HepG2 (cell line): ENCODE data around the gene HP1BP3. TPM values are rescaled to one million over a fixed set of nuclear protein-coding genes. Genes with fewer than 3 reads are reported as not detected.

Experiments used
- MIER2 ChIP-seq: IDR thresholded peaks from 2 replicates; pipeline ENCODE4 v1.6.1; 2016; ENCODE audit warnings: missing biosample characterization, missing genetic modification reagents
- NFE2 ChIP-seq: sonication (generic); formaldehyde crosslinking; IDR thresholded peaks from 2 replicates; pipeline ENCODE4 v1.4.0; 2020; ENCODE audit warnings: missing genetic modification reagents
- NFIB ChIP-seq: sonication (generic); formaldehyde crosslinking; IDR thresholded peaks from 2 replicates; pipeline ENCODE4 v1.9.0; 2021; ENCODE audit warnings: missing genetic modification reagents, mild to moderate bottlenecking, borderline replicate concordance
- NFIC ChIP-seq: IDR thresholded peaks from 2 replicates; pipeline ENCODE4 v1.6.1; 2012; ENCODE audit warnings: mild to moderate bottlenecking, low read length, inconsistent platforms
- SNAI1 ChIP-seq: sonication (generic); formaldehyde crosslinking; IDR thresholded peaks from 2 replicates; pipeline ENCODE4 v1.5.0; 2020; ENCODE audit warnings: mild to moderate bottlenecking, missing genetic modification reagents, borderline replicate concordance
- SP5 ChIP-seq: IDR thresholded peaks from 2 replicates; pipeline ENCODE4 v1.6.1; 2016; ENCODE audit warnings: low read depth, borderline replicate concordance
- THYN1 ChIP-seq: sonication (generic); formaldehyde crosslinking; IDR thresholded peaks from 2 replicates; pipeline ENCODE4 v1.8.1; 2023; ENCODE audit warnings: low read depth, mild to moderate bottlenecking, moderate library complexity, missing genetic modification reagents, borderline replicate concordance
- U2AF1 ChIP-seq: fragments of 200-400 bp; formaldehyde crosslinking; optimal IDR thresholded peaks from 2 replicates; pipeline ENCODE3; 2017; ENCODE audit warnings: mild to moderate bottlenecking, low read depth, low read length
- ZFP37 ChIP-seq: sonication (generic); formaldehyde crosslinking; IDR thresholded peaks from 2 replicates; pipeline ENCODE4 v1.4.0; 2020; ENCODE audit warnings: missing genetic modification reagents, borderline replicate concordance
- ZNF235 ChIP-seq: sonication (generic); formaldehyde crosslinking; IDR thresholded peaks from 2 replicates; pipeline ENCODE4 v1.8.1; 2023; ENCODE audit warnings: mild to moderate bottlenecking, missing genetic modification reagents, borderline replicate concordance
- ZNF343 ChIP-seq: sonication (generic); formaldehyde crosslinking; IDR thresholded peaks from 2 replicates; pipeline ENCODE4 v1.4.0; 2020; ENCODE audit warnings: mild to moderate bottlenecking, missing genetic modification reagents
- ZNF446 ChIP-seq: sonication (generic); formaldehyde crosslinking; IDR thresholded peaks from 2 replicates; pipeline ENCODE4 v1.5.0; 2020; ENCODE audit warnings: mild to moderate bottlenecking, missing genetic modification reagents
- ZNF552 ChIP-seq: sonication (generic); formaldehyde crosslinking; IDR thresholded peaks from 2 replicates; pipeline ENCODE4 v1.9.0; 2022; ENCODE audit warnings: missing genetic modification reagents, mild to moderate bottlenecking, borderline replicate concordance
- ZNF570 ChIP-seq: sonication (generic); formaldehyde crosslinking; IDR thresholded peaks from 2 replicates; pipeline ENCODE4 v1.4.0; 2020; ENCODE audit warnings: mild to moderate bottlenecking, missing genetic modification reagents, borderline replicate concordance
- ZNF746 ChIP-seq: sonication (generic); formaldehyde crosslinking; IDR thresholded peaks from 2 replicates; pipeline ENCODE4 v1.8.0; 2022; ENCODE audit warnings: mild to moderate bottlenecking, missing genetic modification reagents
- ZNF777 ChIP-seq: sonication (generic); formaldehyde crosslinking; IDR thresholded peaks from 2 replicates; pipeline ENCODE4 v1.4.0; 2020; ENCODE audit warnings: missing genetic modification reagents
- polyA plus RNA-seq, 8 experiments: library from polyadenylated mRNA; depleted of rRNA in 3 of 8; stranded (reverse) in 7 of 8; unstranded in 1 of 8; fragments of >200 nt; fragmentation: Illumina TruSeq in 4 of 8; extraction: Trizol in 4 of 8; gene quantifications; 2 replicates each; pipeline versions ENCODE4 v1.2.1 to v1.2.3, GENCODE V29; 2011 to 2016; ENCODE audit warnings: low read depth in 4 of 8, missing spikeins in 1 of 8, mixed read lengths in 1 of 8; ENCODE audit not compliant: insufficient read depth in 1 of 8
- total RNA-seq, 5 experiments: library from RNA; depleted of rRNA; stranded (reverse); fragments of >200 nt; fragmentation: Illumina TruSeq; extraction: Trizol; gene quantifications; 2 replicates each; pipeline ENCODE4 v1.2.3, GENCODE V29; 2016; ENCODE audit warnings: low read depth in 1 of 5
- TF ChIP-seq, protein P1 (sequence below): sonication (generic); formaldehyde crosslinking; IDR thresholded peaks from 2 replicates; pipeline ENCODE4 v1.5.1; 2020; ENCODE audit warnings: missing genetic modification reagents, mild to moderate bottlenecking, borderline replicate concordance
- TF ChIP-seq, protein P2 (sequence below): conservative IDR thresholded peaks from 2 replicates; pipeline ENCODE4 v1.6.1; 2018; ENCODE audit warnings: missing genetic modification reagents
- TF ChIP-seq, protein P3 (sequence below): IDR thresholded peaks from 2 replicates; pipeline ENCODE4 v1.6.1; 2018; ENCODE audit warnings: missing genetic modification reagents, mild to moderate bottlenecking, missing compliant biosample characterization
- TF ChIP-seq, protein P4 (sequence below): sonication (generic); formaldehyde crosslinking; IDR thresholded peaks from 2 replicates; pipeline ENCODE4 v1.9.0; 2021; ENCODE audit warnings: missing genetic modification reagents, borderline replicate concordance
- TF ChIP-seq, protein P5 (sequence below): sonication (generic); formaldehyde crosslinking; IDR thresholded peaks from 2 replicates; pipeline ENCODE4 v1.5.1; 2020; ENCODE audit warnings: missing genetic modification reagents, mild to moderate bottlenecking, borderline replicate concordance

The HP1BP3 gene
- total and polyA plus RNA-seq, 2 of the 13 experiments (the other 11 are each of a cell fraction or from before 2014, with no cell fraction given) = 98.5 to 137 TPM

DNA sequence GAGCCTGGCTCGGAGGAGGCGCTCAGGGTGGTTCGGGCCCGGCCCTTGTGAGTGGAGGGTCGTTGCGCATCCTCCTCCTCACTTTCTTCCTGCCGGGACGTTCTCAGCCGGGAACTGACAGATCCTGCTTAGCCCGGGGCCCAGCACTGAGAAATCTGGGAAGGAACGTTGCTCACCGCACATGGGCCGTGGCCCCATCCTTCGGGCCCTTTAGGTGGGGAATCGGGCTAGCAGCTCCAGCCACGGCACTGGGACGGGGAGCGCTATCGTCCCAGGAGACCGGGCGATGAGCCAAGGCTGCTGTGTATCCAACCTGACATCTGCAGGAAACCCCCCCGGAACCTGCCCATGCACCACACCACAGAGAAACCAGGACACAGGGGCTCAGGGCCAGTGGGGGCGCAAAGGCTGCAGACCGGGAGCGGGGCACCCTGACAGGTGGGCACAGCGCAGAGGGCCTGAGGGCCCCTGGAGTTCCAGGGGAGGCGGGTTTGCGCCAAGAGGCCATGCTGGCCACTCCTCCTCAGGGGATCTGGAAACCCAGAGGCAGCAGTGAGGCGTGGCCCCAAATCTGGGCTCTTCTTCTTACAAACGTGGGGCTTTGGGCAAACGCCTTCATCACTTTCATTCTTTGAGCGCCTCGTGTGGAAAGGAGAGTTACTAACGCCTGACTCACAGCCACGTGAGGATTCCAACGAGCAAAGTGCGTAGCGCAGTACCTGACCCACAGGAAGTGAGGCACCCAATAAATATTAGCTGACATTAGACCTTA, 54.3 kb downstream of the HP1BP3 start, which contains the start of gene SH2D5 (continued):
- TF ChIP-seq NFE2 (CRISPR knock-in tag) (no peak), THYN1 (CRISPR knock-in tag) (no peak), SP5 (CRISPR knock-in tag) (no peak), NFIB (CRISPR knock-in tag) (no peak), U2AF1 (no peak), ZNF235 (CRISPR knock-in tag) (no peak), MIER2 (CRISPR knock-in tag) (no peak), ZNF552 (no peak), NFIC (no peak), ZNF343 (CRISPR knock-in tag) (0 out of 2 replicates have a peak, but pooled peaks have one; percentile 31), ZNF746 (peak; percentile 29; the same call in 1 of the 2 replicates), SNAI1 (CRISPR knock-in tag) (no peak), ZNF446 (CRISPR knock-in tag) (no peak), ZFP37 (no peak; the same call in 1 of the 2 replicates), ZNF777 (CRISPR knock-in tag) (peak; percentile 48; the same call in 1 of the 2 replicates), ZNF570 (CRISPR knock-in tag) (no peak)
- TF ChIP-seq, protein P1, sequence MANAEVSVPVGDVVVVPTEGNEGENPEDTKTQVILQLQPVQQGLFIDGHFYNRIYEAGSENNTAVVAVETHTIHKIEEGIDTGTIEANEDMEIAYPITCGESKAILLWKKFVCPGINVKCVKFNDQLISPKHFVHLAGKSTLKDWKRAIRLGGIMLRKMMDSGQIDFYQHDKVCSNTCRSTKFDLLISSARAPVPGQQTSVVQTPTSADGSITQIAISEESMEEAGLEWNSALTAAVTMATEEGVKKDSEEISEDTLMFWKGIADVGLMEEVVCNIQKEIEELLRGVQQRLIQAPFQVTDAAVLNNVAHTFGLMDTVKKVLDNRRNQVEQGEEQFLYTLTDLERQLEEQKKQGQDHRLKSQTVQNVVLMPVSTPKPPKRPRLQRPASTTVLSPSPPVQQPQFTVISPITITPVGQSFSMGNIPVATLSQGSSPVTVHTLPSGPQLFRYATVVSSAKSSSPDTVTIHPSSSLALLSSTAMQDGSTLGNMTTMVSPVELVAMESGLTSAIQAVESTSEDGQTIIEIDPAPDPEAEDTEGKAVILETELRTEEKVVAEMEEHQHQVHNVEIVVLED (CRISPR knock-in tag) = no peak; the same call in 1 of the 2 replicates
- TF ChIP-seq, protein P2, sequence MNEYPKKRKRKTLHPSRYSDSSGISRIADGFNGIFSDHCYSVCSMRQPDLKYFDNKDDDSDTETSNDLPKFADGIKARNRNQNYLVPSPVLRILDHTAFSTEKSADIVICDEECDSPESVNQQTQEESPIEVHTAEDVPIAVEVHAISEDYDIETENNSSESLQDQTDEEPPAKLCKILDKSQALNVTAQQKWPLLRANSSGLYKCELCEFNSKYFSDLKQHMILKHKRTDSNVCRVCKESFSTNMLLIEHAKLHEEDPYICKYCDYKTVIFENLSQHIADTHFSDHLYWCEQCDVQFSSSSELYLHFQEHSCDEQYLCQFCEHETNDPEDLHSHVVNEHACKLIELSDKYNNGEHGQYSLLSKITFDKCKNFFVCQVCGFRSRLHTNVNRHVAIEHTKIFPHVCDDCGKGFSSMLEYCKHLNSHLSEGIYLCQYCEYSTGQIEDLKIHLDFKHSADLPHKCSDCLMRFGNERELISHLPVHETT (CRISPR knock-in tag) = no peak
- TF ChIP-seq, protein P3, sequence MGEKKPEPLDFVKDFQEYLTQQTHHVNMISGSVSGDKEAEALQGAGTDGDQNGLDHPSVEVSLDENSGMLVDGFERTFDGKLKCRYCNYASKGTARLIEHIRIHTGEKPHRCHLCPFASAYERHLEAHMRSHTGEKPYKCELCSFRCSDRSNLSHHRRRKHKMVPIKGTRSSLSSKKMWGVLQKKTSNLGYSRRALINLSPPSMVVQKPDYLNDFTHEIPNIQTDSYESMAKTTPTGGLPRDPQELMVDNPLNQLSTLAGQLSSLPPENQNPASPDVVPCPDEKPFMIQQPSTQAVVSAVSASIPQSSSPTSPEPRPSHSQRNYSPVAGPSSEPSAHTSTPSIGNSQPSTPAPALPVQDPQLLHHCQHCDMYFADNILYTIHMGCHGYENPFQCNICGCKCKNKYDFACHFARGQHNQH (CRISPR knock-in tag) = peak; percentile 40; the same call in 1 of the 2 replicates
- TF ChIP-seq, protein P4, sequence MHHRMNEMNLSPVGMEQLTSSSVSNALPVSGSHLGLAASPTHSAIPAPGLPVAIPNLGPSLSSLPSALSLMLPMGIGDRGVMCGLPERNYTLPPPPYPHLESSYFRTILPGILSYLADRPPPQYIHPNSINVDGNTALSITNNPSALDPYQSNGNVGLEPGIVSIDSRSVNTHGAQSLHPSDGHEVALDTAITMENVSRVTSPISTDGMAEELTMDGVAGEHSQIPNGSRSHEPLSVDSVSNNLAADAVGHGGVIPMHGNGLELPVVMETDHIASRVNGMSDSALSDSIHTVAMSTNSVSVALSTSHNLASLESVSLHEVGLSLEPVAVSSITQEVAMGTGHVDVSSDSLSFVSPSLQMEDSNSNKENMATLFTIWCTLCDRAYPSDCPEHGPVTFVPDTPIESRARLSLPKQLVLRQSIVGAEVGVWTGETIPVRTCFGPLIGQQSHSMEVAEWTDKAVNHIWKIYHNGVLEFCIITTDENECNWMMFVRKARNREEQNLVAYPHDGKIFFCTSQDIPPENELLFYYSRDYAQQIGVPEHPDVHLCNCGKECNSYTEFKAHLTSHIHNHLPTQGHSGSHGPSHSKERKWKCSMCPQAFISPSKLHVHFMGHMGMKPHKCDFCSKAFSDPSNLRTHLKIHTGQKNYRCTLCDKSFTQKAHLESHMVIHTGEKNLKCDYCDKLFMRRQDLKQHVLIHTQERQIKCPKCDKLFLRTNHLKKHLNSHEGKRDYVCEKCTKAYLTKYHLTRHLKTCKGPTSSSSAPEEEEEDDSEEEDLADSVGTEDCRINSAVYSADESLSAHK (CRISPR knock-in tag) = no peak
- TF ChIP-seq, protein P5, sequence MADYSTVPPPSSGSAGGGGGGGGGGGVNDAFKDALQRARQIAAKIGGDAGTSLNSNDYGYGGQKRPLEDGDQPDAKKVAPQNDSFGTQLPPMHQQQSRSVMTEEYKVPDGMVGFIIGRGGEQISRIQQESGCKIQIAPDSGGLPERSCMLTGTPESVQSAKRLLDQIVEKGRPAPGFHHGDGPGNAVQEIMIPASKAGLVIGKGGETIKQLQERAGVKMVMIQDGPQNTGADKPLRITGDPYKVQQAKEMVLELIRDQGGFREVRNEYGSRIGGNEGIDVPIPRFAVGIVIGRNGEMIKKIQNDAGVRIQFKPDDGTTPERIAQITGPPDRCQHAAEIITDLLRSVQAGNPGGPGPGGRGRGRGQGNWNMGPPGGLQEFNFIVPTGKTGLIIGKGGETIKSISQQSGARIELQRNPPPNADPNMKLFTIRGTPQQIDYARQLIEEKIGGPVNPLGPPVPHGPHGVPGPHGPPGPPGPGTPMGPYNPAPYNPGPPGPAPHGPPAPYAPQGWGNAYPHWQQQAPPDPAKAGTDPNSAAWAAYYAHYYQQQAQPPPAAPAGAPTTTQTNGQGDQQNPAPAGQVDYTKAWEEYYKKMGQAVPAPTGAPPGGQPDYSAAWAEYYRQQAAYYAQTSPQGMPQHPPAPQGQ (CRISPR knock-in tag) = no peak
